K562 (cell line): ENCODE data around the gene TPSG1. TPM values are rescaled to one million over a fixed set of nuclear protein-coding genes. Genes with fewer than 3 reads are reported as not detected.

Experiments
- ARHGAP35 ChIP-seq: fragments of 450-650 bp; IDR thresholded peaks from 2 replicates; pipeline ENCODE4 v1.6.1; 2018; ENCODE audit not compliant: partially characterized antibody
- ARID2 ChIP-seq: fragments of 450-650 bp; IDR thresholded peaks from 2 replicates; pipeline ENCODE4 v1.6.1; 2017; ENCODE audit warnings: antibody characterized with exemption, mild to moderate bottlenecking
- BCOR ChIP-seq: fragments of 450-650 bp; IDR thresholded peaks from 2 replicates; pipeline ENCODE4 v1.6.1; 2016
- CREB1 ChIP-seq, 2 experiments: sonication (generic) in 1 of 2; formaldehyde crosslinking in 1 of 2; IDR thresholded peaks; 2 replicates each; pipeline versions ENCODE4 v1.6.1 to v1.8.0; 2012 to 2022; ENCODE audit warnings: inconsistent platforms in 1 of 2, mild to moderate bottlenecking in 1 of 2, missing genetic modification reagents in 1 of 2, moderate library complexity in 1 of 2
- HOXB6 ChIP-seq: fragments of 250-450 bp; sonication (Bioruptor Pico); IDR thresholded peaks from 2 replicates; pipeline ENCODE4 v1.5.1; 2022; ENCODE audit warnings: mild to moderate bottlenecking, borderline replicate concordance
- KHSRP ChIP-seq: fragments of 450-650 bp; IDR thresholded peaks from 2 replicates; pipeline ENCODE4 v1.6.1; 2017
- PCBP1 ChIP-seq: fragments of 200-400 bp; formaldehyde crosslinking; IDR thresholded peaks from 2 replicates; pipeline ENCODE4 v1.6.1; 2018; ENCODE audit warnings: mild to moderate bottlenecking, low read depth, low read length; ENCODE audit not compliant: poor library complexity, severe bottlenecking
- RFX5 ChIP-seq: IDR thresholded peaks from 2 replicates; pipeline ENCODE4 v1.6.1; 2011; ENCODE audit warnings: low read depth, mild to moderate bottlenecking, improper control_type of control experiment, low read length
- USF2 ChIP-seq: sonication (generic); formaldehyde crosslinking; IDR thresholded peaks from 2 replicates; pipeline ENCODE4 v1.5.0; 2020; ENCODE audit warnings: missing genetic modification reagents
- VEZF1 ChIP-seq: fragments of 200-800 bp; sonication (Bioruptor generic); IDR thresholded peaks from 2 replicates; pipeline ENCODE4 v1.6.1; 2017; ENCODE audit warnings: missing genetic modification characterization, missing compliant biosample characterization
- ZBTB43 ChIP-seq: sonication (generic); formaldehyde crosslinking; IDR thresholded peaks from 2 replicates; pipeline ENCODE4 v1.8.0; 2023; ENCODE audit warnings: mild to moderate bottlenecking, missing genetic modification reagents
- polyA plus RNA-seq, 8 experiments: library from polyadenylated mRNA; depleted of rRNA in 4 of 8; stranded (reverse) in 5 of 8; unstranded in 3 of 8; fragments of >200 nt; fragmentation: Nextera tagmentation in 2 of 8; fragmentation: Illumina TruSeq in 1 of 8; extraction: Ambion mirVana in 2 of 8; extraction: Trizol in 1 of 8; gene quantifications; 2 replicates each; pipeline versions ENCODE4 v1.2.1 to v1.2.3, GENCODE V29; 2011 to 2014; ENCODE audit warnings: inconsistent platforms in 1 of 8, missing spikeins in 1 of 8
- total RNA-seq, 7 experiments: library from RNA; depleted of rRNA in 6 of 7; stranded (reverse); fragments of >200 nt in 6 of 7; fragmentation: Illumina TruSeq in 2 of 7; extraction: Trizol in 2 of 7; gene quantifications; 2 replicates each; pipeline versions ENCODE4 v1.2.1 to v1.2.3, GENCODE V29; 2011 to 2021; ENCODE audit warnings: low replicate concordance in 1 of 7
- TF ChIP-seq, protein P1 (sequence below), 2 experiments: fragments of 450-650 bp; IDR thresholded peaks; 2 replicates each; pipeline ENCODE4 v1.6.1; 2016
- TF ChIP-seq, protein P2 (sequence below): IDR thresholded peaks from 2 replicates; pipeline ENCODE4 v1.6.1; 2011; ENCODE audit warnings: borderline replicate concordance, low read depth, mild to moderate bottlenecking, moderate library complexity, low read length; ENCODE audit not compliant: insufficient read depth, poor library complexity, severe bottlenecking
- TF ChIP-seq, protein P3 (sequence below): fragments of 450-650 bp; IDR thresholded peaks from 2 replicates; pipeline ENCODE4 v1.6.1; 2017; ENCODE audit warnings: antibody characterized with exemption
- TF ChIP-seq, protein P4 (sequence below): fragments of 450-650 bp; IDR thresholded peaks from 2 replicates; pipeline ENCODE4 v1.6.1; 2016; ENCODE audit warnings: missing biosample characterization, missing genetic modification characterization

TPSG1 gene
- total and polyA plus RNA-seq, 9 of the 15 experiments (the other 6 are each of a cell fraction or from before 2014, with no cell fraction given): not detected

DNA sequence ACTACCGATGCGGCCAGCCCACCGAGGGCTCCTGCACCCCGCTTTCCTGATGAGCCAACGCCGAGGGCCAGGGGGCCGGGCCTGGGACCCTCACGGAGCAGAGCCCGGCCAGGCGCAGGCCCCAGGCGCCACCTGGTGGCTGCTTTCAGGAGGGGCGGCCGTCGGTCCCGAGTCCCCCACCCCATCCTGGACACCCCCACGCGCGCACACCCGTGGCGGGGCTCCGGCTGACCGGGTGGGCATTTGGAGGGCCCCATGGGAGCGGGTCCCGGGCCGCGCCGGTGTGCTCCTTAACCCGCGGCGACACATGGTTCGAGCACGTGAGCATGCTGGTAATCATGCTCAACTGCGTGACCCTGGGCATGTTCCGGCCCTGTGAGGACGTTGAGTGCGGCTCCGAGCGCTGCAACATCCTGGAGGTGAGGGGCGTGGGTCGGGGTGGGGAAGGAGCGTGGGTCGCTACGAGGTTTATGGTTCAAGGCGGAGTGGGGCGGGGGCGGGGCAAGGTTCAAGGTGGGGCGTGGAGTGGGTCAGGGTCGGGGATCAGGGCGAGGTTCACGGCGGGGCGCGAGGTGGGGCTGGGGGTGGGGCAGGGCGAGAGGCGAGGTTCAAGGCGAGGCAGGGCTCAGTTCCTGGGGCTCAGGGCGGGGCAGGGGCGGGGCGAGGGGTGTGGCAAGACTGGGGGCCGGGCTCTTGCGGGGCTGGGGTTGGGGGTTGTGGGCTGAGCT lies 30.2 kb downstream of the TPSG1 start (continued):
- TF ChIP-seq, protein P1, sequence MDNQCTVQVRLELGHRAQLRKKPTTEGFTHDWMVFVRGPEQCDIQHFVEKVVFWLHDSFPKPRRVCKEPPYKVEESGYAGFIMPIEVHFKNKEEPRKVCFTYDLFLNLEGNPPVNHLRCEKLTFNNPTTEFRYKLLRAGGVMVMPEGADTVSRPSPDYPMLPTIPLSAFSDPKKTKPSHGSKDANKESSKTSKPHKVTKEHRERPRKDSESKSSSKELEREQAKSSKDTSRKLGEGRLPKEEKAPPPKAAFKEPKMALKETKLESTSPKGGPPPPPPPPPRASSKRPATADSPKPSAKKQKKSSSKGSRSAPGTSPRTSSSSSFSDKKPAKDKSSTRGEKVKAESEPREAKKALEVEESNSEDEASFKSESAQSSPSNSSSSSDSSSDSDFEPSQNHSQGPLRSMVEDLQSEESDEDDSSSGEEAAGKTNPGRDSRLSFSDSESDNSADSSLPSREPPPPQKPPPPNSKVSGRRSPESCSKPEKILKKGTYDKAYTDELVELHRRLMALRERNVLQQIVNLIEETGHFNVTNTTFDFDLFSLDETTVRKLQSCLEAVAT (IDR thresholded peaks at IDR 0.05): no peak
- TF ChIP-seq HOXB6 (no peak), ARID2 (peak; percentile 77; the same call in 1 of the 2 replicates), CREB1 (IDR thresholded peaks at IDR 0.05) (no peak), CREB1 (CRISPR knock-in tag; IDR thresholded peaks at IDR 0.05) (0 out of 2 replicates have a peak, but pooled peaks have one; percentile 20), ZBTB43 (CRISPR knock-in tag) (no peak), USF2 (CRISPR knock-in tag) (0 out of 2 replicates have a peak, but pooled peaks have one; percentile 33), KHSRP (no peak), ARHGAP35 (no peak), VEZF1 (CRISPR knock-in tag) (peak; percentile 26), RFX5 (no peak), PCBP1 (peak; percentile 67), BCOR (no peak)
- TF ChIP-seq, protein P2, sequence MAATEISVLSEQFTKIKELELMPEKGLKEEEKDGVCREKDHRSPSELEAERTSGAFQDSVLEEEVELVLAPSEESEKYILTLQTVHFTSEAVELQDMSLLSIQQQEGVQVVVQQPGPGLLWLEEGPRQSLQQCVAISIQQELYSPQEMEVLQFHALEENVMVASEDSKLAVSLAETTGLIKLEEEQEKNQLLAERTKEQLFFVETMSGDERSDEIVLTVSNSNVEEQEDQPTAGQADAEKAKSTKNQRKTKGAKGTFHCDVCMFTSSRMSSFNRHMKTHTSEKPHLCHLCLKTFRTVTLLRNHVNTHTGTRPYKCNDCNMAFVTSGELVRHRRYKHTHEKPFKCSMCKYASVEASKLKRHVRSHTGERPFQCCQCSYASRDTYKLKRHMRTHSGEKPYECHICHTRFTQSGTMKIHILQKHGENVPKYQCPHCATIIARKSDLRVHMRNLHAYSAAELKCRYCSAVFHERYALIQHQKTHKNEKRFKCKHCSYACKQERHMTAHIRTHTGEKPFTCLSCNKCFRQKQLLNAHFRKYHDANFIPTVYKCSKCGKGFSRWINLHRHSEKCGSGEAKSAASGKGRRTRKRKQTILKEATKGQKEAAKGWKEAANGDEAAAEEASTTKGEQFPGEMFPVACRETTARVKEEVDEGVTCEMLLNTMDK: peak; percentile 9
- TF ChIP-seq, protein P3, sequence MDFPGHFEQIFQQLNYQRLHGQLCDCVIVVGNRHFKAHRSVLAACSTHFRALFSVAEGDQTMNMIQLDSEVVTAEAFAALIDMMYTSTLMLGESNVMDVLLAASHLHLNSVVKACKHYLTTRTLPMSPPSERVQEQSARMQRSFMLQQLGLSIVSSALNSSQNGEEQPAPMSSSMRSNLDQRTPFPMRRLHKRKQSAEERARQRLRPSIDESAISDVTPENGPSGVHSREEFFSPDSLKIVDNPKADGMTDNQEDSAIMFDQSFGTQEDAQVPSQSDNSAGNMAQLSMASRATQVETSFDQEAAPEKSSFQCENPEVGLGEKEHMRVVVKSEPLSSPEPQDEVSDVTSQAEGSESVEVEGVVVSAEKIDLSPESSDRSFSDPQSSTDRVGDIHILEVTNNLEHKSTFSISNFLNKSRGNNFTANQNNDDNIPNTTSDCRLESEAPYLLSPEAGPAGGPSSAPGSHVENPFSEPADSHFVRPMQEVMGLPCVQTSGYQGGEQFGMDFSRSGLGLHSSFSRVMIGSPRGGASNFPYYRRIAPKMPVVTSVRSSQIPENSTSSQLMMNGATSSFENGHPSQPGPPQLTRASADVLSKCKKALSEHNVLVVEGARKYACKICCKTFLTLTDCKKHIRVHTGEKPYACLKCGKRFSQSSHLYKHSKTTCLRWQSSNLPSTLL: no peak
- TF ChIP-seq, protein P4, sequence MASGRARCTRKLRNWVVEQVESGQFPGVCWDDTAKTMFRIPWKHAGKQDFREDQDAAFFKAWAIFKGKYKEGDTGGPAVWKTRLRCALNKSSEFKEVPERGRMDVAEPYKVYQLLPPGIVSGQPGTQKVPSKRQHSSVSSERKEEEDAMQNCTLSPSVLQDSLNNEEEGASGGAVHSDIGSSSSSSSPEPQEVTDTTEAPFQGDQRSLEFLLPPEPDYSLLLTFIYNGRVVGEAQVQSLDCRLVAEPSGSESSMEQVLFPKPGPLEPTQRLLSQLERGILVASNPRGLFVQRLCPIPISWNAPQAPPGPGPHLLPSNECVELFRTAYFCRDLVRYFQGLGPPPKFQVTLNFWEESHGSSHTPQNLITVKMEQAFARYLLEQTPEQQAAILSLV (tag): no peak
